ENCODE data around the gene MOCOS. TPM values are rescaled to one million over a fixed set of nuclear protein-coding genes. Genes with fewer than 3 reads are reported as not detected.

The MOCOS gene
- total RNA-seq, 2 donors from 2014 or later: 2.5 to 3.9 TPM

- no peaks in the 10 kb centered on the region for H3K27me3 ChIP-seq (replicated peaks; ENCODE audit: insufficient read depth)
- no peaks in the 10 kb centered on the region for H3K4me1 ChIP-seq (replicated peaks)
- 91% methylated on average over 8 of the region's 8 CpGs for WGBS
- H3K9me3 ChIP-seq: no peaks in the 10 kb centered on the region
- TF ChIP-seq POLR2A (IDR thresholded peaks at IDR 0.05) (no peak), POLR2AphosphoS5 (IDR thresholded peaks at IDR 0.05) (no peak)
- TF ChIP-seq, protein P1, sequence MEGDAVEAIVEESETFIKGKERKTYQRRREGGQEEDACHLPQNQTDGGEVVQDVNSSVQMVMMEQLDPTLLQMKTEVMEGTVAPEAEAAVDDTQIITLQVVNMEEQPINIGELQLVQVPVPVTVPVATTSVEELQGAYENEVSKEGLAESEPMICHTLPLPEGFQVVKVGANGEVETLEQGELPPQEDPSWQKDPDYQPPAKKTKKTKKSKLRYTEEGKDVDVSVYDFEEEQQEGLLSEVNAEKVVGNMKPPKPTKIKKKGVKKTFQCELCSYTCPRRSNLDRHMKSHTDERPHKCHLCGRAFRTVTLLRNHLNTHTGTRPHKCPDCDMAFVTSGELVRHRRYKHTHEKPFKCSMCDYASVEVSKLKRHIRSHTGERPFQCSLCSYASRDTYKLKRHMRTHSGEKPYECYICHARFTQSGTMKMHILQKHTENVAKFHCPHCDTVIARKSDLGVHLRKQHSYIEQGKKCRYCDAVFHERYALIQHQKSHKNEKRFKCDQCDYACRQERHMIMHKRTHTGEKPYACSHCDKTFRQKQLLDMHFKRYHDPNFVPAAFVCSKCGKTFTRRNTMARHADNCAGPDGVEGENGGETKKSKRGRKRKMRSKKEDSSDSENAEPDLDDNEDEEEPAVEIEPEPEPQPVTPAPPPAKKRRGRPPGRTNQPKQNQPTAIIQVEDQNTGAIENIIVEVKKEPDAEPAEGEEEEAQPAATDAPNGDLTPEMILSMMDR (IDR thresholded peaks at IDR 0.05): no peak
- intact Hi-C loops (cut with DNase I): no loop called here
- DNase-seq (ENCODE audit: low spot score): no peak
- H3K27ac ChIP-seq: no peak overlapping the region
- H3K36me3 ChIP-seq: no peaks in the 10 kb centered on the region
- H3K4me3 ChIP-seq: no peak overlapping the region
Observed at GRCh38 chr18:36273347-36273746, 86.0 kb downstream of the MOCOS start.

DNA sequence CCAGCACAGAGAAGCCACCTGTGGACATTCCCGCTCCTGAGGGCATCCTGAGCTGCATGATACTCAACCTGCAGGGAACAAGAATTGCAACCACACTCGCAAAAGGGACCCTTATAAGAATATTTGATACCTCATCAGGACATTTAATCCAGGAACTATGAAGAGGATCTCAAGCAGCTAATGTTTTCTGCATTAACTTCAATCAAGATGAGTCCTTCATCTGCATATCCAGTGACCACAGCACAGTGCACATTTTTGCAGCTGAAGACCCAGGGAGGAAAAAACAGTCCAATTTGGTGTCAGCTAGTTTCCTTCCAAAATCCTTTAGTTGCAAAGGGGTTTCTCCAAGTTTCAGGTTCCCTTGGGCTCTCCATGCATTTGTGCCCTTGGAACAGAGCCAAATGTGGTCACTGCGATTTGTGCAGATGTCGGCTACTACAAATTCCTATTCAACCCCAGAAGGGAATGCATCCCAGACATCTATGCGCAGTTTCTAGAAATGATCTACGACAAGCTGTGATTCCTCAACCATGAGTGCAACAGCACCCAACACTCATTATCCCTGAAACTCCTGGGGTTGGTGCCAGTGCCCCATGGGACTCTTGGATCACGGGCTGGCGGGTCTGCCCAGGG, 86.9 kb downstream of the MOCOS start:
- no peaks in the 10 kb centered on the region for H3K4me1 ChIP-seq (replicated peaks)
- TF ChIP-seq POLR2AphosphoS5 (IDR thresholded peaks at IDR 0.05): no peak
- no peak for TF ChIP-seq POLR2A (IDR thresholded peaks at IDR 0.05)
- TF ChIP-seq, protein P1 (IDR thresholded peaks at IDR 0.05): no peak
- H3K27ac ChIP-seq: no peak overlapping the region
- H3K36me3 ChIP-seq: no peaks in the 10 kb centered on the region
- no peaks in the 10 kb centered on the region for H3K27me3 ChIP-seq (replicated peaks; ENCODE audit: insufficient read depth)
- no peaks in the 10 kb centered on the region for H3K9me3 ChIP-seq
- no peak for DNase-seq (ENCODE audit: low spot score)
- 90% methylated on average over 8 of the region's 8 CpGs for WGBS
- intact Hi-C loops (cut with DNase I): no loop called here
- no peak overlapping the region for H3K4me3 ChIP-seq

DNA sequence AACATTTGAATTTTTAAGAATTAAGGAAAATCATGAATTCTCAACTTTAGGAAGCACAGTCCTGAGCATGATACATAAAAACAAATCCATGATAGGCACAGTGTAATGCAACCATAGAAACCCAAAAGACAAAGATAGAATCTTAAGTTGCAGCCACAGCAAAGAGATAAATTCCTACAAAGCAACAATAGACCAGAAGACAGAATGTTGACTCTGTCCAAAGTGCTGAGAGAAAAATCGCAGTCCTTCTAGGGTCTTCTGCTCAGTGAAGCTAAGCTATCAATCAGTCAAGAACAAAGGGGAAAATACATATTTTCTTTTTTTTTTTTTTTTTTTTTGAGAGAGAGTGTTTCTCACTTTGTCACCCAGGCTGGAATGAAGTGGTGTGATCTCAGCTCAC, 88.3 kb downstream of the MOCOS start:
- 94% methylated on average over 1 of the region's 1 CpG for WGBS
- Histone ChIP-seq H3K4me1 (replicated peaks) (no peaks in the 10 kb centered on the region), H3K27me3 (replicated peaks; ENCODE audit: insufficient read depth) (no peaks in the 10 kb centered on the region), H3K9me3 (no peaks in the 10 kb centered on the region), H3K36me3 (no peaks in the 10 kb centered on the region), H3K27ac (no peak overlapping the region), H3K4me3 (no peak overlapping the region)
- DNase-seq (ENCODE audit: low spot score): no peak
- intact Hi-C loops (cut with DNase I): no loop called here
- TF ChIP-seq POLR2A (IDR thresholded peaks at IDR 0.05): no peak
- TF ChIP-seq, protein P1 (IDR thresholded peaks at IDR 0.05): no peak
- TF ChIP-seq POLR2AphosphoS5 (IDR thresholded peaks at IDR 0.05): no peak

DNA sequence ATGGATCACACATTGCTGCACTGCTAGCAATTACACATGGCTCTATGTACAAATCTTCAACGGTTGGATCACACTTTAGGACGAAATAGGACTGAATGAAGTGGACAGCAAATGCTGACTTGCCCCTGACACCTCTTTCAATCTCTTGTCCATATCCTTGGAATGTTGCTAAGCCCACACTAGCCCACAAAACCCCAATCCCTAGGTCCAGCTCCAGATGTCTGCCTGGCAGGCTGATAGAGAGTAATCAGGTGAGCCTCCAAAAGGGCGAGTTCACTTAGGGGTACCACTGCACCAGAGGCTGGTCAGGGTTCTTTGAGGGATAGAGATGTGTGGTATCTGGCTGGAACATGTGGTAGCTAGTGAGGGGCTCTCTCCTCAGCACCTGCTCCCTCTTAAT, 91.7 kb downstream of the MOCOS start:
- Histone ChIP-seq H3K36me3 (no peaks in the 10 kb centered on the region), H3K27me3 (replicated peaks; ENCODE audit: insufficient read depth) (no peaks in the 10 kb centered on the region), H3K4me1 (replicated peaks) (no peaks in the 10 kb centered on the region), H3K27ac (no peak overlapping the region), H3K9me3 (no peaks in the 10 kb centered on the region), H3K4me3 (no peak overlapping the region)
- intact Hi-C loops (cut with DNase I): no loop called here
- TF ChIP-seq POLR2AphosphoS5 (IDR thresholded peaks at IDR 0.05): no peak
- no peak for DNase-seq (ENCODE audit: low spot score)
- 82% methylated on average over 3 of the region's 3 CpGs for WGBS

- no peak for TF ChIP-seq POLR2A (IDR thresholded peaks at IDR 0.05)
- TF ChIP-seq POLR2AphosphoS5 (IDR thresholded peaks at IDR 0.05): no peak
- TF ChIP-seq, protein P1 (IDR thresholded peaks at IDR 0.05): no peak
- no peak for DNase-seq (ENCODE audit: low spot score)
- Histone ChIP-seq H3K27ac (no peak overlapping the region), H3K4me1 (replicated peaks) (no peaks in the 10 kb centered on the region), H3K36me3 (no peaks in the 10 kb centered on the region), H3K27me3 (replicated peaks; ENCODE audit: insufficient read depth) (no peaks in the 10 kb centered on the region), H3K4me3 (no peak overlapping the region), H3K9me3 (no peaks in the 10 kb centered on the region)
- WGBS: 50% methylated on average over 3 of the region's 3 CpGs
- intact Hi-C loops (cut with DNase I): loop anchor here (5.0 kb wide), 2 partner anchors 185 to 265 kb away; no protein-coding TSS in a partner anchor
Observed at GRCh38 chr18:36281936-36282335, 94.6 kb downstream of the MOCOS start.
